T-helper 2 cell treated with Interferon-gamma antibody and Interleukin-4, amounts not matched to agents 5 μg/mL and 100 μg/mL, for 36 hours (primary cell): ENCODE results near the gene LRRC8B.
A peak's percentile ranks its signal among the peaks of the same experiment; 100 is the strongest.
"Not testable (repeated sequence)": the region's sequence is repeated elsewhere in the genome, so short reads cannot be mapped to it uniquely, and the experiment has no call there.

Experiments
- DNase-seq: peaks from one replicate; pipeline ENCODE4 v3.0.0; 2021; ENCODE audit warnings: low spot score
- H3K27ac Mint-ChIP-seq: one replicate; pipeline ENCODE4 v1.8.0; 2021; ENCODE audit warnings: mild to moderate bottlenecking, mixed read lengths
- H3K27me3 Mint-ChIP-seq: one replicate; pipeline ENCODE4 v1.8.0; 2021; ENCODE audit warnings: low read depth, mixed read lengths
- H3K36me3 Mint-ChIP-seq: one replicate; pipeline ENCODE4 v1.8.0; 2021; ENCODE audit warnings: low read depth, mixed read lengths
- H3K4me1 Mint-ChIP-seq: one replicate; pipeline ENCODE4 v1.8.0; 2021; ENCODE audit warnings: low read depth, mixed read lengths
- H3K4me3 Mint-ChIP-seq: one replicate; pipeline ENCODE4 v1.8.0; 2022; ENCODE audit warnings: mild to moderate bottlenecking, moderate library complexity, mixed read lengths
- H3K9me3 Mint-ChIP-seq: one replicate; pipeline ENCODE4 v1.8.0; 2021; ENCODE audit warnings: mixed read lengths

LRRC8B gene

DNA sequence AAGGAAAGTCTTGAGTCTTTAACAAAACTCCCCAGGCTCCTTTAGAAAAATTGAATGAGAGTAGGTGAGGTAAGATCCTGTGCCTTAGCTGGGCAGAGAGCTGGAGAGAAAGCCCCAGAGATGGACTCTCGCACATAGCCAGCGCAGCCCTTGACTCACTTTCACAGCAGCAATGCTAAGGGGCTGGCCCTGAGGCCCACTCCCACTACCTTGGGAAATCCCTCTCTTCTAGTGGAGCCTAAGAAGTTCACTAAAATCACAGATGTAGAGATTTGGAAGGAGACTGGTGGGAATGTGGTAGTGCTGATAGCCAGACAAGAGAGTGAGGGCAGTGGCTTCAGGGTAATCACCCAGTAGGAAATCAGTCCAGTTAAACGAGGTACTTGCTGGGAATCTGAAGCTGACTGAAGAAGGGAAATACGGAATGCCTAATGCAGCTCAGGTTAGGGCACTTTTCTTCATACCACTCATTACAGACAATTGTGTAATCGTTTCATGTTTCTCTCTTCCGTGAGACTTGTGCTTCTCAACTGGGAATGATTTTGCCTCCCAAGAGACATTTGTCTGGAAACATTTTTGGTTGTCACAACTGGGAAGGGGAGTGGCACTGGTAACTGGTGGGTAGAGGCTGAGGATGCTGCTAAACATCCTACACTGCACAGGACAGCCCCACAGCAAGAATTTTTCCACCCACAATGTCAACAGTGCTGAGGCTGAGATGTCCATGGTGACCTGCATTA is 65.9 kb downstream of the LRRC8B start:
- Mint-ChIP-seq H3K9me3 (no peaks in the 10 kb centered on the region), H3K4me1 (peaks cover 51% of the 10 kb centered on the region), H3K4me3 (no peak overlapping the region), H3K27me3 (no peaks in the 10 kb centered on the region), H3K36me3 (peaks cover 32% of the 10 kb centered on the region), H3K27ac (peak overlapping the region; percentile 40)
- no peak for DNase-seq

DNA sequence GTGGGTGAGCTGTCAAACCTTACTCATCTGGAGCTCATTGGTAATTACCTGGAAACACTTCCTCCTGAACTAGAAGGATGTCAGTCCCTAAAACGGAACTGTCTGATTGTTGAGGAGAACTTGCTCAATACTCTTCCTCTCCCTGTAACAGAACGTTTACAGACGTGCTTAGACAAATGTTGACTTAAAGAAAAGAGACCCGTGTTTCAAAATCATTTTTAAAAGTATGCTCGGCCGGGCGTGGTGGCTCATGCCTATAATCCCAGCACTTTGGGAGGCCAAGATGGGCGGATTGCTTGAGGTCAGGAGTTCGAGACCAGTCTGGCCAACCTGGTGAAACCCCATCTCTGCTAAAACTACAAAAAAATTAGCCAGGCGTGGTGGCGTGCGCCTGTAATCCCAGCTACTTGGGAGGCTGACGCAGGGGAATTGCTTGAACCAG is 68.3 kb downstream of the LRRC8B start:
- not testable (repeated sequence) for DNase-seq, H3K27me3 Mint-ChIP-seq, H3K4me3 Mint-ChIP-seq, H3K9me3 Mint-ChIP-seq
- Mint-ChIP-seq H3K36me3 (peaks cover 26% of the 10 kb centered on the region), H3K27ac (peak overlapping the region; percentile 22), H3K4me1 (peaks cover 61% of the 10 kb centered on the region)

DNA sequence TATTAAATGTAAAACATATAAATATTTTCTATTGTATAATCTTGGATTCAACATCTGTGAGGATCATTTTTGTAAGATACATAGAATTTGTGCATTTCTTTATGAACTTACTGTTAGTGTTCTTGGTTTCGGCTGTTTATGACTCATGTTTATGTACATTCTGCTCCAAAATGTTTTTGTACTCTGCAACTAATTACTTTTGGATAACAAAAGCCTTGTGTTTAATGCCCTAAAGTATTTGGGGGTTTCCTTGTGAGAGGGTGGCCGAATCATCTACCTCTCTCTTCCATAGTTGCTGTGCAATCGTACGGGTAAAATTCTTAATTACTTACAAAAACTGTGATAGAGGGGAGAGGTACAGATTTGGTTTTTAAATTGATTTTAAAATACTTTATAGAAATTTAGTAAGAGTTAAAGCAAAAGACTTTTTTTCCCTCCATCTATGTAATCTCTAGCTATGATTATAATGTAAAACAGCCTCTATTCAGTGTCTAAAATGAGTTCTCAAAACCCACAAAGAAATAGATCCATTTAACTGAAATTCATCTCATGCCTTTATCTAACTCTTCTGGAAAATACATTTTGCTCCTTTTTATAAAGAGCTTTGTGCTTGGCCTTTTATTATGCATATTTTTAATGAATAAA is 69.6 kb downstream of the LRRC8B start:
- no peak overlapping the region for H3K4me3 Mint-ChIP-seq
- no peaks in the 10 kb centered on the region for H3K27me3 Mint-ChIP-seq
- H3K4me1 Mint-ChIP-seq: peaks cover 64% of the 10 kb centered on the region
- no peak for DNase-seq
- no peak overlapping the region for H3K27ac Mint-ChIP-seq
- H3K36me3 Mint-ChIP-seq: peaks cover 24% of the 10 kb centered on the region
- no peaks in the 10 kb centered on the region for H3K9me3 Mint-ChIP-seq

DNA sequence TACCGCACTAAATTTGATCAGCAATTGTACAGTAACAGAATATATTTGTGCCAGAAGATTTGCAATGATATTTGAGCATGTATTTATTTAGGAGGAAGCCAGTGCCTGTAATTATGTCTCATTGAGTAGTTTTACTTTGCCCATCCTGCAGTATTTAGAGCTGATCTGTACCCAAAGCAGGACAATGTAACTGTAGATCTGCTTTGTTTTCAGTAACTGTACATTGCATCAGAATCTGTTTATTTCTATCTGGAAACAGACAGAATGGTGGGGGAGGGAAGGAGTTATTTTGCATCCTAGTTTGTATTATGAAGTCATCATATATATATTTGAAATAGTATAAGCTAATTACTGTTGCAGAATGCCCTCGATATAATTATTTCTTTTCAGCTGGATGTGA is 72.1 kb downstream of the LRRC8B start:
- H3K4me1 Mint-ChIP-seq: peaks cover 67% of the 10 kb centered on the region

DNA sequence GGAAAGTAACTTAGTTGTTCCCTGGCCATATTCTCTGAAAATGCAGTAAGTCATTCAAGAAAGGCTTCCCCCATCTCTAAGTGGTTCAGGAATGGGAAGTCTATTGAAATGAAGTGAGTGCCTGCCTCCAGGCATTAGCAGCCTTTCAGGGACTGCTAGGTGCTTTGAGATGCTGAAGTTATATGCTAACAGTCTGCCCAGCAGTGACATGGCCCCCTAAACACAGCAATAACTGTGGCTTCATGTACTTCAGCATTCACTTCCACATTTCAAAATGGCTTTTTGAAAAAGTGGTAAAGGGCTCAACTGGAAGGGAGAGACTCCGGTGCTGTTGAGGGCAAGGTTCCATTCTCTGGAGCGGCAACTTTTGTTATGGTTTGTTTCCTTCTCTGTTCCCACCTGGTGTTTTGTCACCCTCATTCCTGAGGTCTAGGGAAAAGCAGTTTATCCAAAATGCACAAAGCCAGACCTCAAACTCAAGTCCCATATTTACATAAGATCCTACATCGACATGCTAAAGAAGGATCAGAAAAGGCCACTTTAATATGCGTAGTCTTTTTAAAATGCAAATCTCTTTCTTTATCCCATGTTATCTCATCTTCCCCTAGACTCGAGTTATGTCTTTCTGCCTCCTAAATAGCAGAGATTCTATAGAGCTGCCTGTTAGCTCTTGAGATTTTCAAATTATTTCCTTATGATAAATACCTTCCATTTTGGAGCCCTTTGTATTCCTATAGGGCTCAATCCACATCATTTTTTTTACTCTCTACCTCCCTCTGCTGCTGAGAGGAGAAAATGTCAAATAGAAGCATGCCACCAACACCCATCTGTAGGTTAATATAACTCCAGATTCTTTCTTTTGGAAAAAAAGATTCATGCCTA is 74.1 kb downstream of the LRRC8B start:
- no peaks in the 10 kb centered on the region for H3K9me3 Mint-ChIP-seq
- H3K36me3 Mint-ChIP-seq: peaks cover 13% of the 10 kb centered on the region
- H3K4me1 Mint-ChIP-seq: peaks cover 67% of the 10 kb centered on the region
- H3K4me3 Mint-ChIP-seq: no peak overlapping the region
- H3K27ac Mint-ChIP-seq: peak overlapping the region; percentile 67
- no peak for DNase-seq
- H3K27me3 Mint-ChIP-seq: no peaks in the 10 kb centered on the region

More for the DNA sequence above, 72.1 kb downstream of the LRRC8B start:
- no peaks in the 10 kb centered on the region for H3K27me3 Mint-ChIP-seq
- no peak overlapping the region for H3K27ac Mint-ChIP-seq
- no peaks in the 10 kb centered on the region for H3K9me3 Mint-ChIP-seq
- peaks cover 20% of the 10 kb centered on the region for H3K36me3 Mint-ChIP-seq
- no peak for DNase-seq
- no peak overlapping the region for H3K4me3 Mint-ChIP-seq

DNA sequence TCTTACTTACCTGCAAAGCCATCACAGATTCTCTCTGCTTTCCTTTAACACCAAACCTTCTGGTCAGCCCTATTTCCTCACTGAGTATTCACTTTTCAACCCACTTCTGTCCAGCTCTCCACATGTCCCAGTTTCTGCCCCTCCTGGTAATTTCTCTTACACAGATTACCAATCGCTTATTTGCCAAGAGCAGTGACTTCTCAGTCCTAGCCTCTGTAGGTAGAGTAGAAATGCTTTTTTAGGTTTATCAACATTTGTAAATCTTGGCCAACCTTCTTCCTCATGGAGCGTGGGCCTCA is 74.7 kb downstream of the LRRC8B start:
- Mint-ChIP-seq H3K4me1 (peaks cover 70% of the 10 kb centered on the region), H3K27ac (peak overlapping the region; percentile 67)

DNA sequence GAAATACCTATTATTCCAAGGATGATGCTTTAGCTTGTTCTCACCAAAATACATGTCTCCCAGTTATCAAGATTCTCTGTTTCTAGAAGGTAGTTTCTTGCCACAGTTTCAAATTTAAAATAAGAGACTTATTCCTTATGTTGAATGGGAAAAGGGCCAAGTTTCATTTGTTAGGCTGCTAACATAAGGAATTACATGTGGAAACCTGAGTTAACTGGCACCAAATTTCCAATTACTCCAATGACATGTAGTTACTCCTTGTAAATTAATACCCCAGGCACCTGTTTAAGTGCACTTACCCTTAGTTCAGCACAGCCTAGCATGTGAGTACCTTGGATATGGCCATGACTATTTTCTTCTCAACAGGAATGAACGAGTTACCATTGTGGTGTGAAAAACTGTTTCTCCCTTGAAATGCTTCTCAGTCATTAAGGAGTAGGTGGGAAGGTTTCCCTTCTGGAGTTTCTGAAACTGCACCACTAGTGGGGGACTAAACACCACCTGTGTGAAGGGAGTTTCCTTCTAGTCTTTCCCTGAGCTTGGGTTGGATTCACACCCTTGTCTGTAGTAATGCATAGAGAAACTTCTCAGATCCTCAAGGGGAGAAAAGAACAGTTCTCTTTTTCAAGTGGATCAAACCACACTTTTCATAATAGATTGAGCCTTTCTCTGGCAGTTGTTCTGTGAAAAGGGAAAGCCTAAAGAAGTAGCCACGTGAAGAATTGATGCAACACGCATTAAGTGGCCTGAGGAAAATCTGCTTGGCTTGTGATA is 76.0 kb downstream of the LRRC8B start:
- Mint-ChIP-seq H3K27me3 (no peaks in the 10 kb centered on the region), H3K4me3 (no peak overlapping the region), H3K9me3 (no peaks in the 10 kb centered on the region), H3K36me3 (peaks cover 12% of the 10 kb centered on the region), H3K27ac (no peak overlapping the region), H3K4me1 (peaks cover 75% of the 10 kb centered on the region)
- no peak for DNase-seq

More for the DNA sequence above, 74.7 kb downstream of the LRRC8B start:
- Mint-ChIP-seq H3K36me3 (peaks cover 12% of the 10 kb centered on the region), H3K27me3 (no peaks in the 10 kb centered on the region), H3K9me3 (no peaks in the 10 kb centered on the region), H3K4me3 (no peak overlapping the region)
- DNase-seq: no peak

DNA sequence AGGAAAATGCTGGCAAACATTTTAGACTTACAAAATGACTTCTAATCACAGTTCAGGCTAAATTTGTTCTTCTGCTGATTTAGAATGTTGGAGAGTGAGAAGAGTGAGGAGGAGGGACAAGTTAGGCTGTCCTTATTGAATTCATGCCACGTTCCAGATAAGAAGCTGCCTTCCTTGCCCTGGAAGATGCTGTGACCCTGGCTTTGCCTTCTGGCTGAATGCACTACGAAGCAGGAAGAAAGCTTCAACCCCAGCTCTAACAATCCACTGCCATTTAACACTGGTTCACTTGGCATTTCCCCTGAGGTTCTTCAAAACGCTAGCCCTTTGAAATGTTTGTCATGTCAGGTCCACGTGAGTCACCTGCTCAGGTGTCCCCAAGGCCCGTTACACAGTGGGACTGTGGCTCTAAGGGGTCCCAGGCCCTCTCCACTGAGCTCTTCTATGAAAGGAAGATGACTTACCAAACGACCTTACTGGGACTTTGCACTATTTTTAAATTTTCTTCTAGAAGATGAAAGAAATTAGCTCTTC is 78.3 kb downstream of the LRRC8B start:
- Mint-ChIP-seq H3K36me3 (peaks cover 6% of the 10 kb centered on the region), H3K27me3 (no peaks in the 10 kb centered on the region), H3K4me1 (peaks cover 87% of the 10 kb centered on the region), H3K27ac (peak overlapping the region; percentile 99), H3K4me3 (peak overlapping the region; percentile 64), H3K9me3 (no peaks in the 10 kb centered on the region)
- DNase-seq: no peak

DNA sequence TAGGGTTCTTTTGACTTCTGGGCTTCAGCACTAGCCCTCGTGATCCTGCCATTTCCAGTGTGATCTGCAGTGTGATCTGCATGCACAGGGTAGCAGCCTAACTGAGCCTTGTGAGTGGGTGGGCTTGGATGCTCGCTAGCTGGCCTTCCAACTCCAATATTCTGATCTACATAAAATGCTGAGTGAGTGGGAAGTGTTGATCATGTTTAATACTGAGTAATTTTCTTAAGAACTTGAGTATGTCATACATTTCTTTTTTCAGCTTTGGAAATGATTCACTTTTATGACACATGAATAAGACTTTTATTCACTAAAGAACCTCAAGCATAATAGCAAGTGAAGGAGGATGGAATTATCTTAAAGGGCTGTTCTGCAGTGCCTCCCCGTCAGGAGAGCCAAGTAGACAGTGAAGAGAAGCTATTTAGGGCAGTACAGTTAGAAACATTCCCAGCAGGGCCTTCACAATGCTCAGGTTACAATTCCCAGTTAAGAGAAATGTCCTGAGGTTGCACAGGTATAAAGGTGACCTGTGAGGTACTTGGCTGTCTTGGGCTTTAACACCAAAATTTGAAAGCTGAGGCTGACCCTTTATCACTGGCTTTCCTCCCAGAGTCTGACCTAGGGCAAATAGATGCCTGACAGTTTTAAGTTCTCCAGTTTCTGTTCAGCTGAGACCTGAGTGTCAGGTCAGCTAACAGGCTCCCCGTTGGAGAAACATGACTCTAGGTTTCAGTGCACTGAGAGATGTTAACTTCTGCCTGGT is 79.2 kb downstream of the LRRC8B start:
- H3K27me3 Mint-ChIP-seq: no peaks in the 10 kb centered on the region
- peak overlapping the region; percentile 99 for H3K27ac Mint-ChIP-seq
- peaks cover 8% of the 10 kb centered on the region for H3K36me3 Mint-ChIP-seq
- peaks cover 89% of the 10 kb centered on the region for H3K4me1 Mint-ChIP-seq
- no peaks in the 10 kb centered on the region for H3K9me3 Mint-ChIP-seq
- H3K4me3 Mint-ChIP-seq: peak overlapping the region; percentile 64
- peak; percentile 68 for DNase-seq

DNA sequence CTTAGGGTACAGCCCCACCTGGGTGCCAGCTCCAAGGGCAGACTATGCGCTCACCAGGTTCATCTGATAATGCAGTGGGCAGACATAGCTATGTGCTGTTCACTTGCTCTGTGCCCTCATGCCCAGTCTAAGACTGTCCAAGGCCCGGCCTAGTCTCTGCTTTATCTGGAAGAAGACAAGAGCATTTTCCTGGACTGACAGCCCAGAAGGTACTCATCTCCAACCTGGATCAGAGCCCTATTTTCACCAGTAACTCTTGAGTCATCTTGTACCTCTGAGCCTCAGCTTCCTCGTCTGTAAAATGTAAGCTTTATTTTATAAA is 79.7 kb downstream of the LRRC8B start:
- Mint-ChIP-seq H3K4me3 (peak overlapping the region; percentile 36), H3K36me3 (peaks cover 12% of the 10 kb centered on the region), H3K4me1 (peaks cover 88% of the 10 kb centered on the region), H3K27me3 (no peaks in the 10 kb centered on the region), H3K9me3 (no peaks in the 10 kb centered on the region), H3K27ac (peak overlapping the region; percentile 99)
- no peak for DNase-seq

DNA sequence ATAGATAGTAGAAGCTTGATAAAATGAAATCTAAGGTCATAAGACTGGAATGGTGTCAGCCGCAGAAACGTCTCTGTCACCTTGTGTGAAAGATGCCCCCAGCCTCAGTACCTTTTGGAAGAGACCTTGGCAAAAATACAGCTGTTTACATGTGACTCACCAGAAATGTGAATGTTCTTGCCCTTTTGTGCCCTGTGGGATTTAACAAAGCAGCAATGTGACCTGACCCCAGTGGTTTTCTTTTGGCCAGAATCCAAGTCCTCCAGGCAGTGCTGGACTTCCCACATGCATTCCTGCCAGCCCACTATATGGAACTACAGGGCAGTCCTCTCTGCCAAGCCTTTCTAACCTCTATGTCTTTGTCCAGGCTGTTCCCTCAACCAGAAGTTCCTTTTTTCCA is 81.1 kb downstream of the LRRC8B start:
- Mint-ChIP-seq H3K27ac (peak overlapping the region; percentile 99), H3K9me3 (no peaks in the 10 kb centered on the region), H3K27me3 (no peaks in the 10 kb centered on the region), H3K4me3 (peak overlapping the region; percentile 56), H3K36me3 (peaks cover 12% of the 10 kb centered on the region), H3K4me1 (peaks cover 89% of the 10 kb centered on the region)
- no peak for DNase-seq

DNA sequence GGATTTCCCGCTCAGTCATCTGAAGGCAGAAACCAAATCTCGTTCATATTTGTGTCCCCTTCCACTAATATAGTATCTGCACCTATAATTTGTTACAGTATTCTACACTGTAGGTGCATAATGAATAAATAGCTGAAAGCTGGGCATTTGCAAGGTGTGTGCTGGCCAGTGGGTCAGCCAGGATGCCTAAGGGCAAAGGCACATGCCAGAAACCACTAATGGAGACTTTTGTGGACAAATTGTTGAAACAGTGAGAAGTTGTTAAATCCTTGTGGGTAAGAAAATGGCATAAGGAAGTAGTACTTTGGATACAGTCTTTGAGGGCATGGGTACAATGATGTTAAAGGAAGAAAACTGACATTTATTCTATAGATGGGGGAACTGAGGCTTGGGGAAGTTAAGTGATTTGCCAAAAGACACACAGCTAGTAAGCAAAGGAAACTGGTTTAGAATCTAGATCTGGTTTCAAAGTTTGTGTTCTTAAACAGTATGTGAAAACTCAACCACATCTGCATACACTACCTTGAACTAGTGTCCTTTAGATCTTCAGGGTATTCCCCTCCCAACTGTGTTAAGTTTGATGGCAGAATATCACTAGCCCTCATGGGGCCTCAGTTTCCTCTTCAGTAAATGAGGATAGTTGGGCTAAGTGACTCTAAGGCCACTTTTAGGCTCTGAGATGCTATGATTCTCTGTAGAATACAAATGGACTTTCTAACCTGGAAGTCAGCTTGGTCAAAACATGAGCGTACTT is 81.8 kb downstream of the LRRC8B start:
- H3K9me3 Mint-ChIP-seq: no peaks in the 10 kb centered on the region
- no peaks in the 10 kb centered on the region for H3K27me3 Mint-ChIP-seq
- H3K27ac Mint-ChIP-seq: peak overlapping the region; percentile 99
- H3K36me3 Mint-ChIP-seq: peaks cover 12% of the 10 kb centered on the region
- H3K4me1 Mint-ChIP-seq: peaks cover 89% of the 10 kb centered on the region
- no peak for DNase-seq
- peak overlapping the region; percentile 67 for H3K4me3 Mint-ChIP-seq
